Fibroblast of lung (primary cell): ENCODE measurements around the gene STRA8. TPM values are rescaled to one million over a fixed set of nuclear protein-coding genes. Genes with fewer than 3 reads are reported as not detected.

ENCODE experiments used
- DNase-seq, 2 donors: peaks; one replicate each; pipeline versions ENCODE4 v3.0.0 to v3.0.0-alpha.2; 2010; ENCODE audit warnings: low read depth in 2 of 2
- H2AFZ ChIP-seq: 2 replicates; pipeline ENCODE4 v1.5.1; 2012; ENCODE audit warnings: low read length, control low read depth, inconsistent platforms
- H3K27ac ChIP-seq: 2 replicates; pipeline ENCODE4 v1.5.1; 2011; ENCODE audit warnings: low read length, control low read depth; ENCODE audit not compliant: insufficient read depth
- H3K27me3 ChIP-seq: 2 replicates; pipeline ENCODE4 v1.5.1; 2011; ENCODE audit warnings: mild to moderate bottlenecking, low read length; ENCODE audit not compliant: control insufficient read depth, insufficient read depth
- H3K36me3 ChIP-seq: 2 replicates; pipeline ENCODE4 v1.5.1; 2011; ENCODE audit warnings: low read length; ENCODE audit not compliant: control insufficient read depth, insufficient read depth
- H3K4me1 ChIP-seq: 2 replicates; pipeline ENCODE4 v1.5.1; 2011; ENCODE audit warnings: low read length; ENCODE audit not compliant: control insufficient read depth, insufficient read depth; ENCODE audit errors: extremely low read depth
- H3K4me2 ChIP-seq: 2 replicates; pipeline ENCODE4 v1.5.1; 2011; ENCODE audit warnings: low read length, control low read depth; ENCODE audit not compliant: insufficient read depth; ENCODE audit errors: extremely low read depth
- H3K4me3 ChIP-seq, 4 experiments: fragments of 200-600 bp in 1 of 4; sonication (generic) in 1 of 4; replicated peaks in 1 of 4; 2 replicates each; pipeline ENCODE4 v1.5.1; 2011 to 2016; ENCODE audit warnings: low read length in 4 of 4, low read depth in 3 of 4, mild to moderate bottlenecking in 3 of 4, control low read depth in 2 of 4, inconsistent platforms in 1 of 4, mixed read lengths in 1 of 4; ENCODE audit not compliant: insufficient read depth in 1 of 4; ENCODE audit errors: control extremely low read depth in 1 of 4
- H3K79me2 ChIP-seq: 2 replicates; pipeline ENCODE4 v1.5.1; 2012; ENCODE audit warnings: mild to moderate bottlenecking, low read length, inconsistent platforms; ENCODE audit not compliant: control insufficient read depth, insufficient read depth
- H3K9ac ChIP-seq: 2 replicates; pipeline ENCODE4 v1.5.1; 2011; ENCODE audit warnings: mild to moderate bottlenecking, low read length, control low read depth; ENCODE audit not compliant: insufficient read depth
- H3K9me3 ChIP-seq: 2 replicates; pipeline ENCODE4 v1.5.1; 2012; ENCODE audit warnings: low read depth, low read length; ENCODE audit not compliant: control insufficient read depth, insufficient read depth
- H4K20me1 ChIP-seq: 2 replicates; pipeline ENCODE4 v1.5.1; 2011; ENCODE audit warnings: low read length; ENCODE audit not compliant: control insufficient read depth, insufficient read depth; ENCODE audit errors: extremely low read depth
- CTCF ChIP-seq, 2 donors: IDR thresholded peaks in 1 of 2; conservative IDR thresholded peaks in 1 of 2; 1 replicate in 1 of 2; 2 replicates in 1 of 2; pipeline ENCODE4 v1.5.1; 2011 to 2012; ENCODE audit warnings: low read length in 2 of 2, control low read depth in 1 of 2, inconsistent platforms in 1 of 2, low read depth in 1 of 2, mild to moderate bottlenecking in 1 of 2
- EZH2 ChIP-seq: IDR thresholded peaks from 2 replicates; pipeline ENCODE4 v1.5.1; 2012; ENCODE audit warnings: low read length, control low read depth, mild to moderate bottlenecking; ENCODE audit errors: missing control alignments
- polyA plus RNA-seq, 2 donors: library from polyadenylated mRNA; depleted of rRNA in 1 of 2; stranded (reverse) in 1 of 2; unstranded in 1 of 2; fragments of >200 nt; gene quantifications; 2 replicates each; pipeline ENCODE4 v1.2.1, GENCODE V29; 2011 to 2012; ENCODE audit warnings: missing spikeins in 1 of 2
- total RNA-seq: library from RNA; depleted of rRNA; stranded (reverse); fragments of >200 nt; gene quantifications from 2 replicates; pipeline ENCODE4 v1.2.1, GENCODE V29; 2014

The STRA8 gene
- total and polyA plus RNA-seq, 2 donors (not counting 1 experiment from before 2014, with no cell fraction given), result not detected

- H4K20me1 ChIP-seq, result no peaks in the 10 kb centered on the region
- H3K27me3 ChIP-seq, result no peaks in the 10 kb centered on the region
- DNase-seq, result no peak
- peaks cover 3% of the 10 kb centered on the region for H3K36me3 ChIP-seq
- TF ChIP-seq EZH2 (no peak), CTCF (conservative IDR thresholded peaks at IDR 0.05 in 1 of 2, IDR thresholded peaks at IDR 0.05 in 1 of 2; ENCODE audit: low read depth in 1 of 2, low read length in 2 of 2) (no peak)
- H3K79me2 ChIP-seq, result no peaks in the 10 kb centered on the region
- H3K9ac ChIP-seq, result no peak overlapping the region
- no peaks in the 10 kb centered on the region for H3K9me3 ChIP-seq
- H3K4me2 ChIP-seq, result no peak overlapping the region
- no peak overlapping the region for H3K4me3 ChIP-seq
- peak overlapping the region; percentile 73 for H3K27ac ChIP-seq
- H2AFZ ChIP-seq, result no peak overlapping the region
- peaks cover 7% of the 10 kb centered on the region for H3K4me1 ChIP-seq
Observed at GRCh38 chr7:135192914-135193536, 40.6 kb upstream of the STRA8 start.

- TF ChIP-seq CTCF (conservative IDR thresholded peaks at IDR 0.05 in 1 of 2, IDR thresholded peaks at IDR 0.05 in 1 of 2; ENCODE audit: low read depth in 1 of 2, low read length in 2 of 2) (no peak), EZH2 (no peak)
- DNase-seq, result peak; percentile 97 to 98
- Histone ChIP-seq H3K4me1 (peaks cover 7% of the 10 kb centered on the region), H3K4me2 (no peak overlapping the region), H2AFZ (no peak overlapping the region), H3K79me2 (no peaks in the 10 kb centered on the region), H3K9me3 (no peaks in the 10 kb centered on the region), H3K27me3 (no peaks in the 10 kb centered on the region), H3K4me3 (no peak overlapping the region), H3K36me3 (peaks cover 1% of the 10 kb centered on the region), H4K20me1 (no peaks in the 10 kb centered on the region), H3K27ac (peak overlapping the region; percentile 73), H3K9ac (no peak overlapping the region)
Observed at GRCh38 chr7:135193615-135194081, 40.0 kb upstream of the STRA8 start.

- Histone ChIP-seq H3K4me1 (peaks cover 7% of the 10 kb centered on the region), H2AFZ (no peak overlapping the region), H3K9me3 (no peaks in the 10 kb centered on the region), H3K36me3 (peaks cover 4% of the 10 kb centered on the region), H4K20me1 (no peaks in the 10 kb centered on the region), H3K4me3 (no peak overlapping the region), H3K27me3 (no peaks in the 10 kb centered on the region), H3K79me2 (no peaks in the 10 kb centered on the region), H3K4me2 (no peak overlapping the region), H3K27ac (peak overlapping the region; percentile 58), H3K9ac (no peak overlapping the region)
- TF ChIP-seq EZH2 (no peak), CTCF (conservative IDR thresholded peaks at IDR 0.05 in 1 of 2, IDR thresholded peaks at IDR 0.05 in 1 of 2; ENCODE audit: low read depth in 1 of 2, low read length in 2 of 2) (no peak)
- DNase-seq, result peak in 1 of 2 donors; percentile 27
Observed at GRCh38 chr7:135194494-135195095, 39.0 kb upstream of the STRA8 start.
